Fibroblast of skin of left quadriceps (primary cell): ENCODE data around the gene USP28.
"Not testable (repeated sequence)": the region's sequence is repeated elsewhere in the genome, so short reads cannot be mapped to it uniquely, and the experiment has no call there.

ENCODE experiments used
- DNase-seq, 2 experiments: peaks; one replicate each; pipeline ENCODE4 v3.0.0-alpha.2; 2013; ENCODE audit warnings: low read depth in 2 of 2

The USP28 gene

DNA sequence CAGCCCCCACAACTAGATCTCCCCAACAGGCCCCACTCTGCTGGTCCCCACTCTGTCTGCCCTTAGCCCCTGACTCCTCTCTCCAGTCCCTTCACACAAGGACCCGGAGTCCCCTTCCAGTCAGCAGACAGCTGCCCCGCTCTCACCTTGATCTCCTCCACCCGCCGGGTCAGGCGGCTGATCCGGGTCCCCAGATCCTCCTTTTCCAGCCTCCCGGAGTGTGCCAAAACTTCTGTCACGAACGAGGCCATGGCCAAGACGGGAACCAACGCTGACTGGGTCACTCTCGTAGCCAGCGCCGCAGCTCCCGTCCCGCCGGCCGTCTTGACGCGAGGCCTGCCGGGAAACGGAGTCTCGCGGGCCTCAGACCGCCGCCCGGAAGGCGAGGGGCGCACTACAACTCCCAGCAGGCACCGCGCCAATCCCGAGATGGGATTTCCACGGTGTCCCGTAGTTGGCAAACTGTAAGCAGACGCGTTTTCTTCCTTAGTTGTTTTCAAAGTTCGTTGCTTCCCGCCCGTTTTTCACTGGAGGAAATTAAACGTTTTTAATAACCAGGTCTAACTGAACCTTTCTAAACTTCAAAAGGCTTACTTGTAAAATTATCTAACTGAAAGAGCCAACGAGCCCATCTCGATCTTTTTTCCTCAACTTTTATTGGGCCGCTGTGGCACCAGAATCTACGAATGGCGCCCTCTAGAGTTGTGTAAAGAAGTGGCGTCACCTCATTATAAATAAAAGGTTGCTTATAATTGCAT lies 101.8 kb downstream of the USP28 start, which contains the start of gene ZW10:
TSS of gene ZW10 (minus strand) at position 277 of the 758 bp plus-strand sequence. CDS start at position 251, 26 bp downstream.
- peak; percentile 93 to 94 for DNase-seq

DNA sequence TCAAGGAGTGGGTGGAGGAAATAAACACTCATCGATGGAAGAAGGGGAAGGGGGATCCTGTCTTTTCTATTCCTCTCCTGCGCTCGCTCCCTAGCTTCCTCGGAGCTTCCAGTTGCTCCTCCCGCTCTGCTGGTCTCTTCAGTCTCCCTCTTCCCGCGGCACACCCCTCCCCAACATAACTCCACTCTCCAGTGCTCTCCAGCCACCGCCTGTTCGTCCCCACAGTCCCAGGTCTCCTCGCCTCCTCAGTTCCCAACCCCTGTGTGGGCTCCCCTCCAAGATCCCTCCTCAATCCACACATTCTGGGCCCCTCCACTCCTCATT lies 102.3 kb downstream of the USP28 start:
- DNase-seq: peak in 1 of 2 experiments; percentile 1

DNA sequence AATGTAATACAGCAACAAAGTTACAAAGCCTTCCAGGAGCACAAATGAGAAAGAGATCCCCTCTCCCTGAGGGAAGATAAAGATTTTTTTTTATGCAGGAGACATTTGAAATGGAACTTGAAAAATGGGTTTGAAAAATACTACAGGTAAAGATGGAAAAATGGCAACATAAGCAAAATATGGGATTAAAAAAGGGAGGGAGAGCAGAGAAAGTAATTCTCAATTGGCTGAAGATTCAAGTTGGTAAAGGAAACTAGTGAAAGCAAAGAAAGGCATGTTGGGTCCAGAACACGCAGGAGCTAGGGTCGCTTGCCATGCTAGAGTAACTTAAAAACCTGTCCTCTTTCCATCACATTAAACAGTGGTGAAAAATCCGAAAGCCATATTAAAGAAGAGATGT lies 103.4 kb downstream of the USP28 start:
- DNase-seq: no peak

DNA sequence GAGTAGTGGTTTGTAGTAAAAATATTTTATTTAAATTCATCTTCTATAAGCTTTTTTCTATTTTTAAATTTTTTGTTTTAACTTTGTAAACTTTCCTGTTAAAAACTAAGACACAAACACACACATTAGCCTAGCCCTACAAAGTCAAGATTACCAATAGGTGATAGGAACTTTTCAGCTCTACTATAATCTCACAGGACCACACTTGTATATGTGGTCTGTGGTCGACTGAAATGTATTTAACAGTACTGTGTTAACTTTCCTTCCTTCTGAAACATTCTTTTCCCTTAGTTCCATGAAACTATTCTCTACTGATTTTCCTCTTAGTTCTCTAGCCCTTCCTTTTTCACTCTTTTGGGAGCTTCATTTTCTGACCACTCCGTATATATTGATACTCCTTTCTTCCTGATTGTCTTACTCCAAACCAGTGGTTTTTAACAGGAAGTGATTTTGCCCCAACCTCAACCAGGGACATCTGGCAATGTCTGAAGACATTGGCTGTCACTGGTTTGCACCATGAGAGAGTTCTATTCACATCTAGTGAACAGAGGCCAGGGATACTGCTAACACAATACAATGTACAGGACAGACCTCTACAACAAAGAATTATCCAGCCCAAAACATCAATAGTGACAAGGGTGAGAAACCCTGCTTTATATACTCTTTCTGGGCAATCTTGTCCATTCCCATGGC lies 110.7 kb downstream of the USP28 start:
- no peak for DNase-seq

DNA sequence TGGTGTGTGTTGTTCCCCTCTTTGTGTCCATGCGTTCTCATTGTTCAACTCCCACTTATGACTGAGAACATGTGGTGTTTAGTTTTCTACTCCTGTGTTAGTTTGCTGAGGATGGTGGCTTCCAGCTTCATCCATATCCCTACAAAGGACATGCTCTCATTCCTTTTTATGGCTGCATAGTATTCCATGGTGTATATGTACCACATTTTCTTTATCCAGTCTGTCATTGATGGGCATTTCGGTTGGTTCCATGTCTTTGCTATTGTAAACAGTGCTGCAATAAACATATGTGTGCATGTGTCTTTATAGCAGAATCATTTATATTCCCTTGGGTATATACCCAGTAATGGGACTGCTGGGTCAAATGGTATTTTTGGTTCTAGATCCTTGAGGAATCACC lies 112.3 kb downstream of the USP28 start:
- not testable (repeated sequence) for DNase-seq

DNA sequence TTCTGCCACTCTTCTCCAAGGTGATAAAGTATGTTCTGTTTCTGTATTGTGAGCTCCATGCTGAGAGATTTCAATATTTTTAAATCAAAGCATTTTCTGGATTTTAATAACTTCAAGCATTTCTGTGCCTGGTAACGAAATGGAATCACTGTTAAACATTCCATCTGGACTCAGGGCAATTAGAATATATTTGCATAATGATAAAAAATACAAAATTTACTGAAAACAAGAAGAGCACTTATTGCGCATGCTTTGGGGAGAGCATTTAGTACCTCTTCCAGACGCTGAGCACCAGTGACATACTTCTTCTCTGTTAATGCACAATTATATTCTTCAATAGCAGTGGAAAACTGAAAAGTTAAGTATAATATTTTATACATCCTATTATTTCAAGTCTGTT lies 115.1 kb downstream of the USP28 start:
- DNase-seq: no peak

DNA sequence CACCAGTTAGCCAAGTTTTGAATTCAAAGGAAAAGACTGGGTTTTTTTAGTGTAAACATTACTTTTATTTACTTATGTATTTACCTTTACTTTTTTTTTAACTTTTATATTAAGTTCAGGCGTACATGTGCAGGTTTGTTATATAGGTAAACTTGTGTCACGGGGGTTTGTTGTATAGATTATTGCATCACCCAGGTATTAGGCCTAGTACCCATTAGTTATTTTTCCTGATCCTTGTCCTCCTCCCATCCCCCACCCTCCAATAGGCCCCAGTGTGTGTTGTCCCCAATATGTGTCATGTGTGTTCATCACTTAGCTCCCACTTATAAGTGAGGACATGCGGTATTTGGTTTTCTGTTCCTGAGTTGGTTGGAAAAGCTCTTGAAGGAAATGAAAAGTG lies 122.4 kb downstream of the USP28 start:
- no peak for DNase-seq
